BLaER1 (cell line): ENCODE measurements around the gene APOL4.

Experiments
- H3K27ac ChIP-seq: shearing (Covaris generic); formaldehyde crosslinking; 2 replicates; pipeline ENCODE4 v1.8.1; 2022
- H3K27me3 ChIP-seq: shearing (Covaris generic); formaldehyde crosslinking; 2 replicates; pipeline ENCODE4 v1.8.1; 2022
- H3K36me3 ChIP-seq: shearing (Covaris generic); formaldehyde crosslinking; 2 replicates; pipeline ENCODE4 v1.8.1; 2022
- H3K4me1 ChIP-seq: shearing (Covaris generic); formaldehyde crosslinking; 2 replicates; pipeline ENCODE4 v1.8.1; 2022
- H3K4me2 ChIP-seq: shearing (Covaris generic); formaldehyde crosslinking; 2 replicates; pipeline ENCODE4 v1.8.1; 2022
- H3K4me3 ChIP-seq: shearing (Covaris generic); formaldehyde crosslinking; 2 replicates; pipeline ENCODE4 v1.8.1; 2022
- H3K9ac ChIP-seq: shearing (Covaris generic); formaldehyde crosslinking; 2 replicates; pipeline ENCODE4 v1.8.1; 2022
- H3K9me3 ChIP-seq: shearing (Covaris generic); formaldehyde crosslinking; 2 replicates; pipeline ENCODE4 v1.8.1; 2022
- H4K20me1 ChIP-seq: shearing (Covaris generic); formaldehyde crosslinking; 2 replicates; pipeline ENCODE4 v1.8.1; 2022
- Cebpa-rat ChIP-seq: shearing (Covaris generic); IDR thresholded peaks from 2 replicates; pipeline ENCODE4 v1.8.1; 2022

The APOL4 gene

DNA sequence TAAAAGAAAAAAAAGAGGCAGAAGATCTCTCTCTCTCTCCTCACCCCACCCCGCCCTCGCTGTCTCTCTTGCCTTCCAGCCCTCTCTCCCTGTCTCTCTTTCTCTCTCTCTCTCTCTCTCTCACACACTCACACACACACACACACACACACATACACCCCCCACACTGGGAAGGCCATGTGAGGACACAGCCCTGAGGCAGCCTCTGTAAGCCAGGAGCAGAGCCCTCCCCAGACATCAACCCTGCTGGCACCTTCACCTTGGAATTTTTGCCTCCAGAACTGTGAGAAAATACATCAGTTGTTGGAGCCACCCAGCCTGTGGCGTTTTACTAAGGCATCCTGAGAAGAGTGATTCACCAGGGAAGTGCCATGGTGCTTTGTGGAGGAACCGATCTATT is 55.7 kb downstream of the APOL4 start:
- peaks cover 16% of the 10 kb centered on the region; the same call in 1 of the 2 replicates for H4K20me1 ChIP-seq
- no peak overlapping the region for H3K4me3 ChIP-seq
- H3K9me3 ChIP-seq, result no peaks in the 10 kb centered on the region
- no peak for TF ChIP-seq Cebpa-rat
- no peaks in the 10 kb centered on the region for H3K27me3 ChIP-seq
- H3K9ac ChIP-seq, result no peak overlapping the region
- H3K27ac ChIP-seq, result no peak overlapping the region
- H3K4me1 ChIP-seq, result peaks cover 21% of the 10 kb centered on the region
- H3K36me3 ChIP-seq, result peaks cover 69% of the 10 kb centered on the region
- H3K4me2 ChIP-seq, result no peak overlapping the region

DNA sequence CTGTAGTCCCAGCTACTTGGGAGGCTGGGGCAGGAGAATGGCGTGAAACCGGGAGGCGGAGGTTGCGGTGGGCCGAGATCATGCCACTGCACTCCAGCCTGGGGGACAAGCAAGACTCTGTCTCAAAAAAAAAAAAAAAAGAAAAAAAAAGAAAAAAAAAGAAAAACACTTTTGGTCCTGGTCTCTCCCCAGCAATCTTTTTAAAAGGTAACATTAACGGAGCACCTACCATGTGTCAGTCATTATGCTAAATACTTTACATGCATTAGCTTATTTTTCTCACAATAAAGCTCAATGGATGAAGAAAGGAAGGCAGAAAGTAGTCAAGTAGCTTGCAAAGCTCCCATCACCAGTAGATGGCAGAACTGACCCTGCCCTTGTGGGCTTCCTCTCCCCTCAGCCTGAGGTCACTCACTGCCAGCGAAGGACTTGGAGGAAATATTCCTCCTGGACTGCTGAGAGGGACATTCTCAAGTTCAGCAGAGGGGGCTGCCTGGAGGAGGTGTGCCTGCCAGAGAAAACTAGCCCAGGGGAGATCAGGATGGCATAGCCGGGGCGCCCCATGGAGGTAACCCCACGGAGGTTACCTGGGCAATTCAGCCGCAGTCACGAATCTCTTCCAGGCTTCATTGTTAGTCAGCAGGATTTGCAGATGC is 56.6 kb downstream of the APOL4 start:
- Histone ChIP-seq H3K36me3 (peaks cover 69% of the 10 kb centered on the region), H4K20me1 (peaks cover 11% of the 10 kb centered on the region; the same call in 1 of the 2 replicates), H3K9ac (no peak overlapping the region), H3K4me2 (no peak overlapping the region), H3K27me3 (no peaks in the 10 kb centered on the region), H3K9me3 (no peaks in the 10 kb centered on the region), H3K27ac (no peak overlapping the region), H3K4me1 (peaks cover 21% of the 10 kb centered on the region), H3K4me3 (no peak overlapping the region)
- TF ChIP-seq Cebpa-rat, result no peak

DNA sequence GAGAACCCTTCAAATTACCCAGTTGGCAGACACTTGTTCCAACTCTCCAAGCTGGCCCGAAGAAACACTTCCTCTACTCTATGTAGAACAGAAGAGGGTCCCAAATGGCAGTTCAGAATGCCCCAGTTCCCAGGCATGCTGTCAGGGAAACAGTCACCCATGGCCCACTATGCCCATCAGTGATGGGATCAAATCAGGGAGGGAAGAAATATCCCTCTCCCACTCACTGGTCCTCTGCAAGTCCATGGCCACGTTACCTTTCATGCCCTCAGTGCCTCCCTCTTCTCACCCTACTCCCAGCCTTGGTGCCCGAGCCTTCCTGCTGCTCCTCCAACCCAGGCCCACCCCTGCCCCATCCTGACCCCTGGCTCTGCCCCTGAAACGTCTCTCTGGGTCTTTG is 57.7 kb downstream of the APOL4 start:
- no peak for TF ChIP-seq Cebpa-rat
- no peak overlapping the region for H3K4me2 ChIP-seq
- peaks cover 11% of the 10 kb centered on the region; the same call in 1 of the 2 replicates for H4K20me1 ChIP-seq
- peaks cover 21% of the 10 kb centered on the region for H3K4me1 ChIP-seq
- H3K9ac ChIP-seq, result no peak overlapping the region
- H3K27me3 ChIP-seq, result no peaks in the 10 kb centered on the region
- peaks cover 62% of the 10 kb centered on the region for H3K36me3 ChIP-seq
- no peak overlapping the region for H3K4me3 ChIP-seq
- no peaks in the 10 kb centered on the region for H3K9me3 ChIP-seq
- no peak overlapping the region for H3K27ac ChIP-seq

DNA sequence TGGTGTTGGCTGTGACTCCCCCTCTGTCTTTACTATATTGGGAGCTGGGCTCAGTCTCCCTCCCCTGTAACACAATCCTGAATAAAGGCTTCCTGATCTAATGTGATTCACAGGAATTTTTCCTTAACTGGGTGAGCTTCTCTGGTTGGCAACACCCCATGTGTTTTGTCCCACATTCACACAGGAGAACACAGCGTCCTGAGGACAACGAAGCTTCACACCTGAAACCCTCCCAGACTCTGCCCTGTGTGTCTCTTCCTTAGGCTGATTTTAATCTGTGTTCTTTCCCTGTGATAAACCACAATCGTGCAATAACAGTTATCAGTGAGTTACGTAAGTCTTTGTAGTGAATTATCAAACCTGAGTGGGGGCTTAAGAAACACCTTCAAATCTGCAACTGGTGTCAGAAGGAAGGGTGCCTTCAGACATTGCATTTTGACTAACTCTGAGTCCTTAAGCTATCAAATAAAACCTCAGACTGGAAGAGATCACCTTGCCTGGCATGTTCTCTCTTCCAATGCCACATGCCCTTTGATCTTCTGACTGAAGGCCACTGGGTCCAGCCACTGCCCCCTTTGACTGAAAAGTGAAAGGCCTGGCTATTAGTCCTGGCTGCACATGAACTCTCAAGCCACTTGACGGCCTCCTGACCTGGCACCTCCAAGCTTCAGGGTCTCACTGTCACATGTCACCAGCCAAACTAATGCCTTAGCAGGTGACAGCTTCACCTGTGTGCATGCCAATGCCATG is 58.4 kb downstream of the APOL4 start:
- peaks cover 16% of the 10 kb centered on the region for H3K4me1 ChIP-seq
- no peak for TF ChIP-seq Cebpa-rat

DNA sequence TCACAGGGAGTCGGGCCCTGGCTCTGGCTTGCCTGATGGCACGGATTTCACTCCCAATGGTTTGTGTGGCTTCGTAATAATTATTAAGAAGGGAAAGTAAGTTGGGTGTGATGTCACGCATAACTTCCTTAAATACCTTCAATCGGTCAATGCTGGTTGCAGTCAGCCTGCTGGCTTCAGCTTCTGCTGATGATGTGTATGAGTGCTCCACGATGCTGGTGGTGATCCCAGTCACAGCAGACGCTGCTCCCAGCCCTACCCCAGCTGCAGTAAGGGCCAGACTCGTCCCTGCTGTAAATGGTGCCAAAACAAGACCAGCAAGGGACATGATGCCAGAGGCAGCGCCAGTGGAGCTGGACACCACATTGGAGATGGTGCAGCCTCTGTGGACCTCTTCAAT is 60.1 kb downstream of the APOL4 start:
- Histone ChIP-seq H3K9ac (no peak overlapping the region), H3K27me3 (no peaks in the 10 kb centered on the region), H3K4me1 (no peaks in the 10 kb centered on the region), H3K4me2 (no peak overlapping the region), H4K20me1 (0 out of 2 replicates have a peak, but pooled peaks cover 5% of the 10 kb centered on the region), H3K9me3 (no peaks in the 10 kb centered on the region), H3K27ac (no peak overlapping the region), H3K4me3 (no peak overlapping the region), H3K36me3 (peaks cover 52% of the 10 kb centered on the region)
- TF ChIP-seq Cebpa-rat, result no peak

More for the DNA sequence above, 58.4 kb downstream of the APOL4 start:
- peaks cover 8% of the 10 kb centered on the region; the same call in 1 of the 2 replicates for H4K20me1 ChIP-seq
- H3K27ac ChIP-seq, result no peak overlapping the region
- no peak overlapping the region for H3K4me2 ChIP-seq
- peaks cover 55% of the 10 kb centered on the region for H3K36me3 ChIP-seq
- no peaks in the 10 kb centered on the region for H3K9me3 ChIP-seq
- no peak overlapping the region for H3K4me3 ChIP-seq
- no peaks in the 10 kb centered on the region for H3K27me3 ChIP-seq
- H3K9ac ChIP-seq, result no peak overlapping the region
